SHP77 (cell line): Measurements from ENCODE around the gene ZNF524.

ENCODE experiments used
- DNase-seq, 2 experiments: peaks; one replicate each; lab custom pipeline; 2025; lab: John Stamatoyannopoulos, UW

Gene ZNF524

GRCh38 chr19:55602104-55603001 lies 2.3 kb downstream of the ZNF524 start:
- DNase-seq = no peak

GRCh38 chr19:55603115-55603514 lies 3.0 kb downstream of the ZNF524 start:
- DNase-seq = no peak

- DNase-seq = no peak
These were observed 3.6 kb downstream of the ZNF524 start for GRCh38 chr19:55603581-55604292.

- DNase-seq = peak; percentile 96 to 97
These were observed 5.1 kb downstream of the ZNF524 start for GRCh38 chr19:55605207-55605636.

- peak; percentile 54 to 84 for DNase-seq
These were observed 5.8 kb downstream of the ZNF524 start, which contains the start of gene ZNF865 for GRCh38 chr19:55605637-55606470. TSS of gene ZNF865 (plus strand) at chr19:55605647. CDS start at chr19:55613619, 7,972 bp downstream.

- no peak for DNase-seq
These were observed 6.3 kb downstream of the ZNF524 start for GRCh38 chr19:55606471-55606787.

- DNase-seq = no peak
These were observed 6.7 kb downstream of the ZNF524 start for GRCh38 chr19:55606817-55607216.

GRCh38 chr19:55609326-55609725 lies 9.2 kb downstream of the ZNF524 start:
- no peak for DNase-seq

- no peak for DNase-seq
These were observed 11.4 kb downstream of the ZNF524 start for GRCh38 chr19:55611300-55611982.

- DNase-seq = no peak
These were observed 12.0 kb downstream of the ZNF524 start for GRCh38 chr19:55611983-55612645.

GRCh38 chr19:55613396-55613795 lies 13.3 kb downstream of the ZNF524 start:
- DNase-seq = no peak

- DNase-seq = no peak
These were observed 14.0 kb downstream of the ZNF524 start for GRCh38 chr19:55613930-55614710.

- no peak for DNase-seq
These were observed 14.8 kb downstream of the ZNF524 start for GRCh38 chr19:55614711-55615542.

- DNase-seq = no peak
These were observed 15.7 kb downstream of the ZNF524 start for GRCh38 chr19:55615543-55616394.

GRCh38 chr19:55616395-55616875 lies 16.3 kb downstream of the ZNF524 start:
- DNase-seq = no peak

- no peak for DNase-seq
These were observed 17.3 kb downstream of the ZNF524 start for GRCh38 chr19:55617426-55617825.

GRCh38 chr19:55618426-55618825 lies 18.3 kb downstream of the ZNF524 start:
- no peak for DNase-seq

GRCh38 chr19:55619286-55619685 lies 19.2 kb downstream of the ZNF524 start:
- DNase-seq = no peak
